Suprapubic skin (tissue), 4 donors: ENCODE measurements around the gene ALOX15B. TPM values are rescaled to one million over a fixed set of nuclear protein-coding genes. Genes with fewer than 3 reads are reported as not detected.
A peak's percentile ranks its signal among the peaks of the same experiment; 100 is the strongest.

Source experiments
- DNase-seq, 2 donors: peaks; one replicate each; pipeline ENCODE4 v3.0.0-alpha.2; 2019; ENCODE audit warnings: low spot score in 2 of 2
- H3K27ac ChIP-seq: fragments of 200-600 bp; sonication (generic); one replicate; pipeline ENCODE4 v1.5.1; 2019
- H3K27me3 ChIP-seq: fragments of 200-600 bp; sonication (generic); one replicate; pipeline ENCODE4 v1.5.1; 2019
- H3K36me3 ChIP-seq: fragments of 200-600 bp; sonication (generic); one replicate; pipeline ENCODE4 v1.5.1; 2019
- H3K4me1 ChIP-seq: fragments of 200-600 bp; sonication (generic); one replicate; pipeline ENCODE4 v1.5.1; 2019
- H3K4me3 ChIP-seq: fragments of 200-600 bp; sonication (generic); one replicate; pipeline ENCODE4 v1.5.1; 2019; ENCODE audit warnings: mild to moderate bottlenecking
- H3K9me3 ChIP-seq: fragments of 200-600 bp; sonication (generic); one replicate; pipeline ENCODE4 v1.5.1; 2019
- CTCF ChIP-seq, 2 donors: fragments of 200-600 bp in 1 of 2; fragments of 450-650 bp in 1 of 2; sonication (generic) in 1 of 2; IDR thresholded peaks; one replicate each; pipeline ENCODE4 v1.5.1; 2016 to 2019; ENCODE audit warnings: antibody characterized with exemption in 2 of 2, mild to moderate bottlenecking in 1 of 2, moderate library complexity in 1 of 2
- EP300 ChIP-seq: sonication (generic); formaldehyde crosslinking; IDR thresholded peaks from one replicate; pipeline ENCODE4 v1.6.1; 2017; ENCODE audit warnings: antibody characterized with exemption
- POLR2A ChIP-seq, 2 donors: fragments of 450-650 bp; IDR thresholded peaks; one replicate each; pipeline ENCODE4 v1.6.1; 2017; ENCODE audit warnings: antibody characterized with exemption in 2 of 2, mild to moderate bottlenecking in 2 of 2, moderate library complexity in 2 of 2
- POLR2AphosphoS5 ChIP-seq, 3 donors: sonication (generic); formaldehyde crosslinking; IDR thresholded peaks; one replicate each; pipeline ENCODE4 v1.6.1; 2017; ENCODE audit warnings: antibody characterized with exemption in 3 of 3
- WGBS: methylation state at CpG from one replicate; pipeline ENCODE4 v1.1.5; 2018; 5-methylcytosine and 5-hydroxymethylcytosine counted together
- total RNA-seq, 4 donors: library from RNA; depleted of rRNA; stranded (reverse); fragments of >200 nt; gene quantifications; one replicate each; pipeline ENCODE4 v1.1.0, GENCODE V29; 2016

The ALOX15B gene
- total RNA-seq, 4 donors from 2014 or later: 44.8 to 156 (median 78.1) TPM

DNA sequence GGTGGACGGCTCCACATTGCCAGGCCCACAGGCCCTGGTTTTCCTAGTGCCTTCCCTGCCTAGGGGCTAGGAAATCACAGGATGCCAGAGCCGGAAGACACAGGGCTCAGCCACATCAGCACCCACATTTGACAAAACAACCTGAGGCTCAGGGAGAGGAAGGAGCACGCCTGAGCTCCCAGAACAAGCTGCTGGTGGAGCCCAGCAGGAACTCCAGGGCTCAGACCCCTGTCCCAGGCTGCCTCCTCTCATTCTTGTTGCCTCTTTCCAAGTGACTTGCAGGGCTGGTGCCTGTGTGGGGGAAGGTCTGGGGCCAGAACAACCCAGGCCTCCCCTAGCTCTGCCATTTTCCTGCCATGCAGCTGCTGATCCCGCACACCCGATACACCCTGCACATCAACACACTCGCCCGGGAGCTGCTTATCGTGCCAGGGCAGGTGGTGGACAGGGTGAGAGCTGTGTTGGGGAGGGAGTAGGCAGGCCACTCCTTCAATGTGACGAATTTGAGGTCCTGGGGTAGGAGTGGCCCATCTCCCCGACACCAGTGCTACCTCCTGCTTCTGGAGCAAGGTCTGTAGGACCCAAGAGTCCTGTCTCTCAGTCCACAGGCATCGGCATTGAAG, 7.6 kb downstream of the ALOX15B start:
- peaks cover 14% of the 10 kb centered on the region for H3K27me3 ChIP-seq
- TF ChIP-seq POLR2A (IDR thresholded peaks at IDR 0.05) (no peak), POLR2AphosphoS5 (IDR thresholded peaks at IDR 0.05) (no peak), EP300 (no peak), CTCF (IDR thresholded peaks at IDR 0.05) (no peak)
- no peaks in the 10 kb centered on the region for H3K36me3 ChIP-seq
- no peaks in the 10 kb centered on the region for H3K9me3 ChIP-seq
- H3K4me3 ChIP-seq: no peak overlapping the region
- H3K4me1 ChIP-seq: peaks cover 7% of the 10 kb centered on the region
- DNase-seq: peak in 1 of 2 donors; percentile 59
- H3K27ac ChIP-seq: no peak overlapping the region
- WGBS: 75% methylated on average over 6 of the region's 11 CpGs

DNA sequence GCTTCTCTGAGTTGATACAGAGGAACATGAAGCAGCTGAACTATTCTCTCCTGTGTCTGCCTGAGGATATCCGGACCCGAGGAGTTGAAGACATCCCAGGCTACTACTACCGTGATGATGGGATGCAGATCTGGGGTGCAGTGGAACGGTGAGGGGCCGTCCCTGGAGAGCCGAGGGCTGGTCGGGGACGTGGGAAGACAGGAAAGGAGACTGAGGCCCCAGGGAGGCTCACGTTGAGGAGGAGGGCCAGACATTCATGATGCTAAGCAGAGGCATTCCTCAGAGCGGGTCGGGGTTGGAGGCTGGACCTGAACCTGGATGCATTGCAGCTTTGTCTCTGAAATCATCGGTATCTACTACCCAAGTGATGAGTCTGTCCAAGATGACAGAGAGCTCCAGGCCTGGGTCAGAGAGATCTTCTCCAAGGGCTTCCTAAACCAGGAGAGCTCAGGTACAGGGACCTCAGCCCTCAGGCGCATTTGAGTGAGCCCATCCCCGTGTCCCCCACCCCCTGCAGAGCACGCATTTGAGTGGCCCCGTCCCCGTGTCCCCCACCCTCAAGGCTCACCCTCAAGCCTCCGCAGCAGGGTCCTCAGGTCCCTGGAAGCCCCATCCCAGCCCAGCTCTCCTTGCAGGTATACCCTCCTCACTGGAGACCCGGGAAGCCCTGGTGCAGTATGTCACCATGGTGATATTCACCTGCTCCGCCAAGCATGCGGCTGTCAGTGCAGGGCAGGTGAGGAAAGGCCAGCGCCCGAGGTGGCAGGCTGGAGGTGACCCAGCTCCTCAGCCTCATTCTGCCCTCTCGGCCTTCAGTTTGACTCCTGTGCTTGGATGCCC, 8.3 kb downstream of the ALOX15B start:
- peaks cover 14% of the 10 kb centered on the region for H3K27me3 ChIP-seq
- H3K36me3 ChIP-seq: no peaks in the 10 kb centered on the region
- no peaks in the 10 kb centered on the region for H3K4me1 ChIP-seq
- H3K27ac ChIP-seq: no peak overlapping the region
- no peak overlapping the region for H3K4me3 ChIP-seq
- no peaks in the 10 kb centered on the region for H3K9me3 ChIP-seq
- DNase-seq: peak in 1 of 2 donors; percentile 72
- TF ChIP-seq CTCF (IDR thresholded peaks at IDR 0.05) (no peak), POLR2A (IDR thresholded peaks at IDR 0.05) (no peak), EP300 (no peak), POLR2AphosphoS5 (IDR thresholded peaks at IDR 0.05) (no peak)
- WGBS: 76% methylated on average over 8 of the region's 24 CpGs

DNA sequence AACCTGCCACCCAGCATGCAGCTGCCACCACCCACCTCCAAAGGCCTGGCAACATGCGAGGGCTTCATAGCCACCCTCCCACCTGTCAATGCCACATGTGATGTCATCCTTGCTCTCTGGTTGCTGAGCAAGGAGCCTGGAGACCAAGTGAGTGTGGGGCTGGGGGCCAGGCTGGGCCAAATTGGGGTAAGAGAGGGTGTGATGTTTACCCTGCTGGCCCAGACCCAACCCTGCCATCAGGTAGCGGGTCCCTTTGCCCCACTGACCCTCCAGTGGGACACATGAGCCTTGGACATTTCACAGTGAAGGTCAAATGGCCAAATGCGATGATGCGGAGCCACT, 8.9 kb downstream of the ALOX15B start:
- H3K27me3 ChIP-seq: peaks cover 14% of the 10 kb centered on the region
- DNase-seq: peak in 1 of 2 donors; percentile 52
- H3K4me3 ChIP-seq: no peak overlapping the region
- H3K4me1 ChIP-seq: no peaks in the 10 kb centered on the region
- TF ChIP-seq CTCF (IDR thresholded peaks at IDR 0.05) (no peak), POLR2A (IDR thresholded peaks at IDR 0.05) (no peak), POLR2AphosphoS5 (IDR thresholded peaks at IDR 0.05) (no peak)
- H3K9me3 ChIP-seq: no peaks in the 10 kb centered on the region
- 100% methylated on average over 2 of the region's 4 CpGs for WGBS
- H3K36me3 ChIP-seq: no peaks in the 10 kb centered on the region
- H3K27ac ChIP-seq: no peak overlapping the region

DNA sequence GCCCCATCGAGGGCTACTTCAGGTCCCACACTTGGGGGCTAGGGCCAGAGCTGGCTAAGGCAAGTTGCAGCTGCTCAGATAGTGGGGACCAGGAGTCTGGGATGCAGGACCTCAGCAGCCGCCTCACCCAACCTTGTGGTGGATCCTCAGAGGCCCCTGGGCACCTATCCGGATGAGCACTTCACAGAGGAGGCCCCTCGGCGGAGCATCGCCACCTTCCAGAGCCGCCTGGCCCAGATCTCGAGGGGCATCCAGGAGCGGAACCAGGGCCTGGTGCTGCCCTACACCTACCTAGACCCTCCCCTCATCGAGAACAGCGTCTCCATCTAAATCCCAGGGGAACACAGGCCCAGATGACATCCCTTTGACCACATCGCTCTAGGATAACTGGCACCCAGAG, 9.4 kb downstream of the ALOX15B start:
- Histone ChIP-seq H3K36me3 (no peaks in the 10 kb centered on the region), H3K4me3 (no peak overlapping the region), H3K4me1 (no peaks in the 10 kb centered on the region), H3K27ac (no peak overlapping the region), H3K27me3 (peaks cover 14% of the 10 kb centered on the region), H3K9me3 (no peaks in the 10 kb centered on the region)
- WGBS: 87% methylated on average over 6 of the region's 12 CpGs
- peak; percentile 20 to 72 for DNase-seq
- no peak for TF ChIP-seq POLR2AphosphoS5 (IDR thresholded peaks at IDR 0.05)
- no peak for TF ChIP-seq EP300
- TF ChIP-seq CTCF (IDR thresholded peaks at IDR 0.05): no peak
- TF ChIP-seq POLR2A (IDR thresholded peaks at IDR 0.05): no peak

DNA sequence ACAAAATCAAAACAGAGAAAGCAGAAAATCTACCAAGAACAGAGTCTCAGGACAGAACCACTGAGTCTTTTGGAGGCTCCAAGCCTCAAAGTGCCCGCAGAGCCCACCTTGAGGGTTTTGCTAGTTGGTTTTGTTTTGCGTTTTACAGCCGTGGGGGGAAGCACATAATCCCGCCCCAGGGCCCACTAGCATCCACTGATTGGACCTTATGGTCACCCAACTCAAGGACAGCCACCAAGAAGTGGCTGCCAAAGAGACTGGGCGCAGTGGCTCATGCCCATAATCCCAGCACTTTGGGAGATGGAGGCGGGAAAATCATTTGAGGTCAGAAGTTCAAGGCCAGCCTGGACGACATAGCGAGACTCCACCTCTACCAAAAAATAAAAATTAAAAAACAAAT, 9.9 kb downstream of the ALOX15B start:
- TF ChIP-seq EP300 (no peak), POLR2AphosphoS5 (IDR thresholded peaks at IDR 0.05) (no peak), POLR2A (IDR thresholded peaks at IDR 0.05) (no peak), CTCF (IDR thresholded peaks at IDR 0.05) (no peak)

More for the DNA sequence above, 9.9 kb downstream of the ALOX15B start:
- Histone ChIP-seq H3K4me3 (no peak overlapping the region), H3K27ac (no peak overlapping the region), H3K9me3 (no peaks in the 10 kb centered on the region), H3K36me3 (no peaks in the 10 kb centered on the region), H3K4me1 (no peaks in the 10 kb centered on the region), H3K27me3 (peaks cover 14% of the 10 kb centered on the region)
- peak in 1 of 2 donors; percentile 48 for DNase-seq
- 87% methylated on average over 8 of the region's 8 CpGs for WGBS
